Thyroid gland (tissue), 4 donors: Measurements from ENCODE around the gene TMEM11. TPM values are rescaled to one million over a fixed set of nuclear protein-coding genes. Genes with fewer than 3 reads are reported as not detected.
A peak's percentile ranks its signal among the peaks of the same experiment; 100 is the strongest.

Experiments used
- DNase-seq, 2 donors: peaks; one replicate each; pipeline ENCODE4 v3.0.0-alpha.2; 2019
- H3K27ac ChIP-seq, 3 donors: fragments of 200-600 bp; sonication (generic); 1 replicate in 2 of 3; 2 replicates in 1 of 3; pipeline ENCODE4 v1.5.1; 2016 to 2019; ENCODE audit warnings: mild to moderate bottlenecking in 1 of 3, moderate library complexity in 1 of 3
- H3K27me3 ChIP-seq: fragments of 200-600 bp; sonication (generic); one replicate; pipeline ENCODE4 v1.5.1; 2019
- H3K36me3 ChIP-seq, 2 donors: fragments of 200-600 bp; sonication (generic); one replicate each; pipeline ENCODE4 v1.5.1; 2016 to 2019
- H3K4me1 ChIP-seq, 2 donors: fragments of 200-600 bp; sonication (generic); one replicate each; pipeline ENCODE4 v1.5.1; 2017 to 2019
- H3K4me3 ChIP-seq, 3 donors: fragments of 200-600 bp; sonication (generic); replicated peaks in 1 of 3; 1 replicate in 2 of 3; 2 replicates in 1 of 3; pipeline ENCODE4 v1.5.1; 2016; ENCODE audit warnings: mild to moderate bottlenecking in 1 of 3
- H3K9me3 ChIP-seq: fragments of 200-600 bp; sonication (generic); one replicate; pipeline ENCODE4 v1.5.1; 2017
- CTCF ChIP-seq, 6 experiments: fragments of 200-600 bp in 3 of 6; fragments of 450-650 bp in 3 of 6; sonication (generic) in 3 of 6; IDR thresholded peaks; one replicate each; pipeline ENCODE4 v1.5.1; 2016 to 2019; ENCODE audit warnings: antibody characterized with exemption in 6 of 6, mild to moderate bottlenecking in 2 of 6, inconsistent platforms in 1 of 6, moderate library complexity in 1 of 6
- POLR2A ChIP-seq, 2 donors: fragments of 450-650 bp; IDR thresholded peaks; one replicate each; pipeline ENCODE4 v1.6.1; 2017; ENCODE audit warnings: antibody characterized with exemption in 2 of 2, mild to moderate bottlenecking in 2 of 2, moderate library complexity in 1 of 2
- WGBS, 2 donors: methylation state at CpG; one replicate each; pipeline ENCODE4 v1.1.5; 2017; 5-methylcytosine and 5-hydroxymethylcytosine counted together
- intact Hi-C: fragments of 100-400 bp; cut with DNase I; formaldehyde crosslinking; loops from one replicate; pipeline ENCODE4 v1.15.1; 2023
- total RNA-seq, 4 donors: library from RNA; depleted of rRNA; stranded (reverse); fragments of >200 nt; gene quantifications; one replicate each; pipeline ENCODE4 v1.2.3, GENCODE V29; 2016

The TMEM11 gene
- total RNA-seq, 4 donors from 2014 or later = 20.7 to 35.7 (median 24.7) TPM

GRCh38 chr17:21239680-21240368 lies 25.9 kb upstream of the TMEM11 start:
- peaks cover 20 to 51% of the 10 kb centered on the region in 2 donors for H3K4me1 ChIP-seq
- WGBS, 2 donors = 71 to 74% methylated on average over 9 to 11 of the region's 12 CpGs
- no peaks in the 10 kb centered on the region for H3K27me3 ChIP-seq
- H3K4me3 ChIP-seq = no peak overlapping the region
- TF ChIP-seq POLR2A (IDR thresholded peaks at IDR 0.05) (no peak), CTCF (IDR thresholded peaks at IDR 0.05) (peak in 4 of 6 experiments; percentile 11 to 41 (median 28))
- H3K27ac ChIP-seq = no peak overlapping the region
- intact Hi-C loops = no loop called here
- DNase-seq = no peak
- H3K9me3 ChIP-seq = no peaks in the 10 kb centered on the region
- no peaks in the 10 kb centered on the region for H3K36me3 ChIP-seq

DNA sequence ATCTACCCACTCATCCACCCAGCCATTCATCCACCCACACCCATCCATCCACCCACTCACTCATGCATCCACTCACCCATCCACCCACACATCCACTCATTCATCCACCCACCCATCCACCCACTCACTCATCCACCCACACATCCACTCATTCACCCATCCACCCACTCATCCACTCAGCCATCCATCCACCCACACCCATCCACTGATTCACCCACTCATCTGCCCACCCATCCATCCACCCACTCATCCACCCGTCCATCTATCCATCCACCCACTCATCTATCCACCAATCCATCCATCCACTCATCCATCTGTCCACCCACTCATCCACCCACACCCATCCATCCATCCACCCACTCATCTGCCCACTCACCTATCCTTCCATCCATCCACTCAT lies 22.0 kb upstream of the TMEM11 start:
- TF ChIP-seq CTCF (IDR thresholded peaks at IDR 0.05) (no peak), POLR2A (IDR thresholded peaks at IDR 0.05) (no peak)
- peaks cover 0 to 13% of the 10 kb centered on the region in 2 donors for H3K4me1 ChIP-seq
- no peak for DNase-seq
- intact Hi-C loops = no loop called here
- H3K27ac ChIP-seq = no peak overlapping the region
- 44 to 55% methylated on average over 1 of the region's 1 CpG for WGBS, 2 donors
- H3K4me3 ChIP-seq = no peak overlapping the region
- no peaks in the 10 kb centered on the region for H3K9me3 ChIP-seq
- no peaks in the 10 kb centered on the region for H3K36me3 ChIP-seq
- H3K27me3 ChIP-seq = no peaks in the 10 kb centered on the region

- TF ChIP-seq CTCF (IDR thresholded peaks at IDR 0.05) (no peak), POLR2A (IDR thresholded peaks at IDR 0.05) (no peak)
- Histone ChIP-seq H3K36me3 (no peaks in the 10 kb centered on the region), H3K9me3 (no peaks in the 10 kb centered on the region), H3K4me3 (no peak overlapping the region), H3K27me3 (no peaks in the 10 kb centered on the region), H3K4me1 (no peaks in the 10 kb centered on the region), H3K27ac (no peak overlapping the region)
- DNase-seq = no peak
- WGBS, 2 donors = 69 to 78% methylated on average over 7 of the region's 7 CpGs
- intact Hi-C loops = no loop called here
These were observed 19.8 kb upstream of the TMEM11 start for GRCh38 chr17:21233581-21234347.

DNA sequence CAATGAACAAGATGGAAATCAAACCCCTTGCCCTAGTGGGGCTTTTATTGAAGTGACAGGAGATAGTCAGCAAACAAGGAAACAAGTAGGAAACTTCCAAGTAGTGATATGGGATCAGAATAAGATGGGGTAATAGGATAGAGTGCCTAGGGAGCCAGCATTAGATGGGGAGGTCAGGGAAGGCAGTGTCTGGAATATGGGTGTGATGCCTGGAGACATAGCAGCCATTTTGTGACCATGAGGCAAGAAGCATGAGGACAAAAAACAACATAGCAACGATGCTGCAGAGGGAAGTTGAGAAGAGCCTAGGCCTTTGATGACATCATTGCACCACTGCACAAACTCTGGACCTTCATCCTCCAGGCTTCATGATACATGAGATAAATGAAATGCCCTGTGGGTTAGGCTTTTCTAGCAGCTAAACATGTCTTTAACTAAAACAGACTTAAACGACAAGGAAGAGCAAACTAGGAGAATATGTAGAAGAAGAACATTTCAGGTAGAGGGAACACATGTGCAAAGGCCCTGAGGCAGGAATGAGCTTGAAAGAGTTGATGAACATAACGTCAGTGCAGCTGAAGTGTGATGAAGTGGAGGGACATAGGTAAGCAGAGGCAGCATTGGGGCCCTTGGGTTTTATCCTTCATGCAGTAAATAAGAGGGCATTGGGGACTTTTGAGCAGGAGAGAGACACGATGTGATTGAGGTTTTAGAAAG lies 18.2 kb upstream of the TMEM11 start:
- intact Hi-C loops = no loop called here
- Histone ChIP-seq H3K4me3 (no peak overlapping the region), H3K4me1 (peaks cover 9% of the 10 kb centered on the region in 2 donors), H3K9me3 (no peaks in the 10 kb centered on the region), H3K27ac (no peak overlapping the region), H3K36me3 (no peaks in the 10 kb centered on the region), H3K27me3 (no peaks in the 10 kb centered on the region)
- TF ChIP-seq CTCF (IDR thresholded peaks at IDR 0.05) (no peak), POLR2A (IDR thresholded peaks at IDR 0.05) (no peak)
- 90 to 94% methylated on average over 4 of the region's 4 CpGs for WGBS, 2 donors
- no peak for DNase-seq
